CD4-positive, alpha-beta memory T cell (primary cell): ENCODE data around the gene THSD1. TPM values are rescaled to one million over a fixed set of nuclear protein-coding genes. Genes with fewer than 3 reads are reported as not detected.

Experiments used
- CTCF ChIA-PET: fragments of 350-600 bp; sonication (Branson Sonifier 250); formaldehyde crosslinking; loops from one replicate; lab custom pipeline; 2021; ENCODE audit warnings: inconsistent platforms; ENCODE audit not compliant: partially characterized antibody; lab: Charles Lee
- POLR2A ChIA-PET: fragments of 350-600 bp; sonication (Branson Sonifier 250); formaldehyde crosslinking; loops from one replicate; lab custom pipeline; 2021; ENCODE audit not compliant: partially characterized antibody; lab: Charles Lee
- DNase-seq, 5 donors: peaks; one replicate each; pipeline versions ENCODE4 v3.0.0 to v3.0.0-alpha.2; 2020 to 2022; ENCODE audit warnings: mixed read lengths in 1 of 5
- H3K27ac ChIP-seq: one replicate; pipeline ENCODE4 v1.7.0; 2013; ENCODE audit warnings: low read depth, low read length
- H3K27me3 ChIP-seq: 2 replicates; pipeline ENCODE4 v1.7.0; 2013; ENCODE audit warnings: mild to moderate bottlenecking, low read length, moderate library complexity; ENCODE audit not compliant: insufficient read depth
- H3K36me3 ChIP-seq: 2 replicates; pipeline ENCODE4 v1.7.0; 2013; ENCODE audit warnings: mild to moderate bottlenecking, low read length, moderate library complexity; ENCODE audit not compliant: insufficient read depth
- H3K4me1 ChIP-seq: 2 replicates; pipeline ENCODE4 v1.7.0; 2013; ENCODE audit warnings: mild to moderate bottlenecking, low read length, moderate library complexity; ENCODE audit not compliant: insufficient read depth
- H3K4me3 ChIP-seq, 2 donors: one replicate each; pipeline ENCODE4 v1.7.0; 2013; ENCODE audit warnings: low read length in 2 of 2, mild to moderate bottlenecking in 1 of 2
- H3K9me3 ChIP-seq, 2 donors: one replicate each; pipeline ENCODE4 v1.7.0; 2013; ENCODE audit warnings: low read length in 2 of 2, control low read depth in 1 of 2; ENCODE audit not compliant: control insufficient read depth in 1 of 2
- H3K27ac Mint-ChIP-seq, 7 donors: one replicate each; pipeline ENCODE4 v1.8.0; 2020 to 2021; ENCODE audit warnings: mixed read lengths in 7 of 7, mild to moderate bottlenecking in 6 of 7, inconsistent platforms in 3 of 7, moderate library complexity in 3 of 7
- H3K27me3 Mint-ChIP-seq, 2 donors: one replicate each; pipeline ENCODE4 v1.8.0; 2020 to 2021; ENCODE audit warnings: mixed read lengths in 2 of 2
- H3K36me3 Mint-ChIP-seq, 2 donors: one replicate each; pipeline ENCODE4 v1.8.0; 2020 to 2021; ENCODE audit warnings: mixed read lengths in 2 of 2, inconsistent platforms in 1 of 2, mild to moderate bottlenecking in 1 of 2
- H3K4me1 Mint-ChIP-seq, 4 donors: one replicate each; pipeline ENCODE4 v1.8.0; 2020 to 2021; ENCODE audit warnings: mixed read lengths in 4 of 4, mild to moderate bottlenecking in 1 of 4
- H3K4me3 Mint-ChIP-seq, 8 donors: one replicate each; pipeline ENCODE4 v1.8.0; 2020 to 2021; ENCODE audit warnings: mixed read lengths in 8 of 8, mild to moderate bottlenecking in 7 of 8, moderate library complexity in 6 of 8, inconsistent platforms in 3 of 8
- H3K9me3 Mint-ChIP-seq, 8 donors: one replicate each; pipeline ENCODE4 v1.8.0; 2020 to 2021; ENCODE audit warnings: mixed read lengths in 8 of 8, mild to moderate bottlenecking in 5 of 8, inconsistent platforms in 3 of 8, moderate library complexity in 1 of 8
- intact Hi-C: fragments of 100-400 bp; cut with micrococcal nuclease; formaldehyde crosslinking; loops from one replicate; pipeline ENCODE4 v1.15.1; 2023
- polyA plus RNA-seq, 2 donors: library from polyadenylated mRNA; unstranded; fragments of 300-500 nt; fragmentation: Illumina TruSeq; gene quantifications; one replicate each; pipeline ENCODE4 v1.2.3, GENCODE V29; 2021
- total RNA-seq, 2 experiments: library from RNA; stranded (reverse); gene quantifications; one replicate each; pipeline ENCODE4 v1.2.3, GENCODE V29; 2021

THSD1 gene
- total and polyA plus RNA-seq, 4 experiments from 2014 or later: 0.50 to 0.87 TPM; not detected in 2

GRCh38 chr13:52395704-52396103, 10.3 kb downstream of the THSD1 start:
- Histone ChIP-seq H3K27me3 (no peaks in the 10 kb centered on the region), H3K36me3 (no peaks in the 10 kb centered on the region), H3K9me3 (no peaks in the 10 kb centered on the region), H3K4me1 (no peaks in the 10 kb centered on the region), H3K27ac (no peak overlapping the region), H3K4me3 (no peak overlapping the region)
- Mint-ChIP-seq H3K27me3 (peaks cover 15 to 17% of the 10 kb centered on the region in 2 donors), H3K4me3 (no peak overlapping the region), H3K27ac (no peak overlapping the region), H3K9me3 (no peaks in the 10 kb centered on the region), H3K36me3 (no peaks in the 10 kb centered on the region), H3K4me1 (no peaks in the 10 kb centered on the region)
- ChIA-PET CTCF (no interaction called here), POLR2A (no interaction called here)
- no peak for DNase-seq
- intact Hi-C loops: no loop called here

DNA sequence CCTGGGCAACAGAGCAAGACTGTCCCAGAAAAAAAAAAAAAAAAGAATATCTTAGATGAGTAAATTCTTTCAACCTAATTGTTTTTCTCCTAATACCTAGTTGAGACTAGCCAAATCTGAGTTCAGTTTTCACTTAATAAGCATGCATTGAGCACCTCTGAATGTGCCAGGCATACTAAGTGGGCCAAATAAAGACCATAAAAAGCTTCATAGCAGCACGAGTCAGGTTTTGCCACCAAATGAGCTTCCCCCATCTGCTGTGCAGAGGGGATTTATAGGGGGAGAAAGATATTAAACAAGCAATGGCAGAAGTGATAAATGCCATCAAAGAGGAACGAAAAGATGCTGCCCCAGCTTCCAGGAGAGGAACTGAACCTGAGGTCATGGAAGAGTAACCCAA, 11.4 kb downstream of the THSD1 start:
- ChIA-PET POLR2A (no interaction called here), CTCF (no interaction called here)
- Histone ChIP-seq H3K27me3 (no peaks in the 10 kb centered on the region), H3K4me1 (no peaks in the 10 kb centered on the region), H3K27ac (no peak overlapping the region), H3K36me3 (no peaks in the 10 kb centered on the region), H3K4me3 (no peak overlapping the region), H3K9me3 (no peaks in the 10 kb centered on the region)
- H3K27me3 Mint-ChIP-seq: peaks cover 11 to 14% of the 10 kb centered on the region in 2 donors
- intact Hi-C loops: no loop called here
- H3K9me3 Mint-ChIP-seq: no peaks in the 10 kb centered on the region
- no peak for DNase-seq
- no peaks in the 10 kb centered on the region for H3K36me3 Mint-ChIP-seq
- no peak overlapping the region for H3K4me3 Mint-ChIP-seq
- no peaks in the 10 kb centered on the region for H3K4me1 Mint-ChIP-seq
- H3K27ac Mint-ChIP-seq: no peak overlapping the region

- no peak overlapping the region for H3K4me3 Mint-ChIP-seq
- Histone ChIP-seq H3K9me3 (no peaks in the 10 kb centered on the region), H3K36me3 (no peaks in the 10 kb centered on the region), H3K27ac (no peak overlapping the region), H3K27me3 (no peaks in the 10 kb centered on the region), H3K4me3 (no peak overlapping the region), H3K4me1 (no peaks in the 10 kb centered on the region)
- H3K27me3 Mint-ChIP-seq: peaks cover 10 to 14% of the 10 kb centered on the region in 2 donors
- no peaks in the 10 kb centered on the region for H3K4me1 Mint-ChIP-seq
- no peak overlapping the region for H3K27ac Mint-ChIP-seq
- ChIA-PET POLR2A (no interaction called here), CTCF (no interaction called here)
- no peaks in the 10 kb centered on the region for H3K9me3 Mint-ChIP-seq
- intact Hi-C loops: no loop called here
- no peaks in the 10 kb centered on the region for H3K36me3 Mint-ChIP-seq
- DNase-seq: no peak
Measured at GRCh38 chr13:52393572-52394357, 12.2 kb downstream of the THSD1 start.

DNA sequence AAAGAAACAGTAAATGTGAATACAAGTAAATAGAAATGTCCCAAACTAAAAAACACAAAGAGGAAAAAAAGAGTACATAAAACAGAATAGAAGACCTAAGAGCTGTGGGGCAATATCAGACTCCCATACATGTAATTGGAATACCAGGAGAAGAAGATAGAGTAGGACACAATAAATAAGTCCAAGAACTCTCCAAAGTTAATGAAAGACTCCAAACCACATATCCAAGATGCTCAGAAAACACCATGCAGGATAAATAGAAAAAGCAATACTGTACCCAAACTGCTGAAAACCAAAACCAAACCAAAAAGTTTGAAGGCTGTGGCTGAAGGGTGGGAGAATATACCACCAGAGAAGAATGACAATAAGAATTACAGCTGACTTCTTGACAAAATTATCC, 18.3 kb downstream of the THSD1 start:
- POLR2A ChIA-PET: no interaction called here
- no peaks in the 10 kb centered on the region for H3K36me3 Mint-ChIP-seq

GRCh38 chr13:52385870-52386269, 20.1 kb downstream of the THSD1 start:
- no peaks in the 10 kb centered on the region for H3K36me3 Mint-ChIP-seq
- no peak overlapping the region for H3K4me3 Mint-ChIP-seq
- DNase-seq: no peak
- H3K4me1 ChIP-seq: no peaks in the 10 kb centered on the region
- no peaks in the 10 kb centered on the region for H3K9me3 Mint-ChIP-seq
- no peaks in the 10 kb centered on the region for H3K27me3 Mint-ChIP-seq
- H3K4me3 ChIP-seq: no peak overlapping the region
- H3K36me3 ChIP-seq: no peaks in the 10 kb centered on the region
- no peak overlapping the region for H3K27ac ChIP-seq
- no peaks in the 10 kb centered on the region for H3K4me1 Mint-ChIP-seq
- H3K27me3 ChIP-seq: no peaks in the 10 kb centered on the region
- intact Hi-C loops: no loop called here
- ChIA-PET CTCF (no interaction called here), POLR2A (no interaction called here)
- no peak overlapping the region for H3K27ac Mint-ChIP-seq
- H3K9me3 ChIP-seq: no peaks in the 10 kb centered on the region

More for the DNA sequence above, 18.3 kb downstream of the THSD1 start:
- Mint-ChIP-seq H3K4me3 (no peak overlapping the region), H3K27me3 (no peaks in the 10 kb centered on the region), H3K4me1 (no peaks in the 10 kb centered on the region), H3K9me3 (no peaks in the 10 kb centered on the region), H3K27ac (no peak overlapping the region)
- CTCF ChIA-PET: interaction anchor here (1.6 kb wide), 1 partner anchor 580 kb away, joined by 3 read pairs; no protein-coding TSS in a partner anchor
- Histone ChIP-seq H3K27ac (no peak overlapping the region), H3K36me3 (no peaks in the 10 kb centered on the region), H3K27me3 (no peaks in the 10 kb centered on the region), H3K9me3 (no peaks in the 10 kb centered on the region), H3K4me1 (no peaks in the 10 kb centered on the region), H3K4me3 (no peak overlapping the region)
- intact Hi-C loops: no loop called here
- DNase-seq: no peak

GRCh38 chr13:52383366-52383765, 22.6 kb downstream of the THSD1 start:
- Mint-ChIP-seq H3K27ac (no peak overlapping the region), H3K4me1 (no peaks in the 10 kb centered on the region), H3K27me3 (no peaks in the 10 kb centered on the region), H3K4me3 (no peak overlapping the region), H3K9me3 (no peaks in the 10 kb centered on the region), H3K36me3 (peaks cover 2 to 4% of the 10 kb centered on the region in 2 donors)
- intact Hi-C loops: no loop called here
- H3K27me3 ChIP-seq: no peaks in the 10 kb centered on the region
- POLR2A ChIA-PET: no interaction called here
- CTCF ChIA-PET: no interaction called here
- no peaks in the 10 kb centered on the region for H3K36me3 ChIP-seq
- DNase-seq: no peak
- no peaks in the 10 kb centered on the region for H3K4me1 ChIP-seq
- H3K27ac ChIP-seq: no peak overlapping the region
- no peaks in the 10 kb centered on the region for H3K9me3 ChIP-seq
- no peak overlapping the region for H3K4me3 ChIP-seq

GRCh38 chr13:52378312-52378711, 27.7 kb downstream of the THSD1 start:
- no peak overlapping the region for H3K4me3 Mint-ChIP-seq
- no peak overlapping the region for H3K27ac Mint-ChIP-seq
- POLR2A ChIA-PET: no interaction called here
- CTCF ChIA-PET: no interaction called here
- peaks cover 2 to 4% of the 10 kb centered on the region in 2 donors for H3K36me3 Mint-ChIP-seq
- H3K27me3 Mint-ChIP-seq: peaks cover 0 to 1% of the 10 kb centered on the region in 2 donors
- Histone ChIP-seq H3K27ac (no peak overlapping the region), H3K36me3 (no peaks in the 10 kb centered on the region), H3K4me1 (no peaks in the 10 kb centered on the region), H3K9me3 (no peaks in the 10 kb centered on the region), H3K27me3 (no peaks in the 10 kb centered on the region), H3K4me3 (no peak overlapping the region)
- intact Hi-C loops: no loop called here
- no peaks in the 10 kb centered on the region for H3K4me1 Mint-ChIP-seq
- no peaks in the 10 kb centered on the region for H3K9me3 Mint-ChIP-seq
- DNase-seq: no peak
